Gastrocnemius medialis (tissue), 4 donors: ENCODE measurements around the gene CHST11.

ENCODE experiments used
- CTCF ChIP-seq, 5 experiments: fragments of 450-650 bp in 3 of 5; fragments of 200-600 bp in 2 of 5; sonication (generic) in 2 of 5; IDR thresholded peaks in 4 of 5; conservative IDR thresholded peaks in 1 of 5; 1 replicate in 4 of 5; 2 replicates in 1 of 5; pipeline ENCODE4 v1.5.1; 2016 to 2019; ENCODE audit warnings: antibody characterized with exemption in 5 of 5, mild to moderate bottlenecking in 3 of 5, moderate library complexity in 3 of 5
- POLR2A ChIP-seq, 2 donors: fragments of 450-650 bp; IDR thresholded peaks; one replicate each; pipeline ENCODE4 v1.6.1; 2017; ENCODE audit warnings: antibody characterized with exemption in 2 of 2, mild to moderate bottlenecking in 2 of 2, moderate library complexity in 2 of 2

- TF ChIP-seq CTCF (IDR thresholded peaks at IDR 0.05 in 4 of 5, conservative IDR thresholded peaks at IDR 0.05 in 1 of 5) (no peak), POLR2A (IDR thresholded peaks at IDR 0.05) (no peak)
Measured at GRCh38 chr12:104569346-104570173, 112.8 kb downstream of the CHST11 start.
